Gastroesophageal sphincter (tissue), 4 donors: ENCODE data around the gene ATP4B. TPM values are rescaled to one million over a fixed set of nuclear protein-coding genes. Genes with fewer than 3 reads are reported as not detected.

Experiments used
- ATAC-seq: fragments of 150-250 bp; one replicate; pipeline ENCODE4 v1.9.1; 2016; ENCODE audit warnings: mild to moderate bottlenecking, moderate library complexity
- H3K27ac ChIP-seq, 4 donors: fragments of 200-600 bp; sonication (generic) in 3 of 4; 1 replicate in 3 of 4; 2 replicates in 1 of 4; pipeline ENCODE4 v1.5.1; 2016 to 2019
- H3K27me3 ChIP-seq: fragments of 200-600 bp; sonication (generic); one replicate; pipeline ENCODE4 v1.5.1; 2019
- H3K36me3 ChIP-seq, 2 donors: fragments of 200-600 bp; sonication (generic); one replicate each; pipeline ENCODE4 v1.5.1; 2019; ENCODE audit warnings: control low read depth in 1 of 2
- H3K4me1 ChIP-seq, 3 donors: fragments of 200-600 bp; sonication (generic); 1 replicate in 2 of 3; 2 replicates in 1 of 3; pipeline ENCODE4 v1.5.1; 2016 to 2019; ENCODE audit warnings: control low read depth in 2 of 3
- H3K4me3 ChIP-seq, 2 donors: fragments of 200-600 bp; sonication (generic); one replicate each; pipeline ENCODE4 v1.5.1; 2019; ENCODE audit warnings: mild to moderate bottlenecking in 1 of 2, moderate library complexity in 1 of 2
- H3K9me3 ChIP-seq, 3 donors: fragments of 200-600 bp; sonication (generic); one replicate each; pipeline ENCODE4 v1.5.1; 2017 to 2019; ENCODE audit warnings: control low read depth in 2 of 3
- CTCF ChIP-seq, 4 experiments: fragments of 200-600 bp in 2 of 4; fragments of 450-650 bp in 2 of 4; sonication (generic) in 1 of 4; IDR thresholded peaks; one replicate each; pipeline ENCODE4 v1.5.1; 2017 to 2019; ENCODE audit warnings: antibody characterized with exemption in 4 of 4, mild to moderate bottlenecking in 2 of 4, moderate library complexity in 2 of 4
- EP300 ChIP-seq: sonication (generic); formaldehyde crosslinking; IDR thresholded peaks from one replicate; pipeline ENCODE4 v1.6.1; 2017; ENCODE audit warnings: antibody characterized with exemption, mild to moderate bottlenecking
- POLR2A ChIP-seq, 2 donors: fragments of 450-650 bp; IDR thresholded peaks; one replicate each; pipeline ENCODE4 v1.6.1; 2017; ENCODE audit warnings: antibody characterized with exemption in 2 of 2, mild to moderate bottlenecking in 2 of 2, moderate library complexity in 1 of 2
- POLR2AphosphoS5 ChIP-seq: sonication (generic); formaldehyde crosslinking; IDR thresholded peaks from one replicate; pipeline ENCODE4 v1.6.1; 2017; ENCODE audit warnings: antibody characterized with exemption
- WGBS, 2 donors: methylation state at CpG; one replicate each; pipeline ENCODE4 v1.1.5; 2018; ENCODE audit warnings: low coverage in 1 of 2; 5-methylcytosine and 5-hydroxymethylcytosine counted together
- total RNA-seq, 4 donors: library from RNA; depleted of rRNA; stranded (reverse); fragments of >200 nt; gene quantifications; one replicate each; pipeline ENCODE4 v1.1.0, GENCODE V29; 2016

Gene ATP4B
- total RNA-seq, 4 donors from 2014 or later: not detected

GRCh38 chr13:113666951-113667701 lies 9.1 kb upstream of the ATP4B start, which contains the start of gene GRK1:
Gene GRK1, plus strand, starts transcription at chr13:113667219. Its CDS starts 168 bp downstream, at chr13:113667387.
- WGBS, 2 donors: no CpG with 5 or more reads among the region's 32 CpGs
- peaks cover 7% of the 10 kb centered on the region for H3K27me3 ChIP-seq

GRCh38 chr13:113666329-113666670 lies 8.3 kb upstream of the ATP4B start:
- Histone ChIP-seq H3K27ac (no peak overlapping the region), H3K27me3 (peaks cover 7% of the 10 kb centered on the region), H3K36me3 (no peaks in the 10 kb centered on the region), H3K9me3 (peaks cover 0 to 11% (median 0%) of the 10 kb centered on the region in 3 donors), H3K4me1 (no peaks in the 10 kb centered on the region), H3K4me3 (no peak overlapping the region)
- no peak for TF ChIP-seq CTCF (IDR thresholded peaks at IDR 0.05)
- no peak for TF ChIP-seq EP300
- TF ChIP-seq POLR2AphosphoS5: no peak
- TF ChIP-seq POLR2A (IDR thresholded peaks at IDR 0.05): no peak
- WGBS, 2 donors: no CpG with 5 or more reads among the region's 2 CpGs
- ATAC-seq: no peak

More at GRCh38 chr13:113666951-113667701, 9.1 kb upstream of the ATP4B start, which contains the start of gene GRK1:
- Histone ChIP-seq H3K4me1 (no peaks in the 10 kb centered on the region), H3K27ac (no peak within 1 kb of the TSS), H3K4me3 (no peak within 1 kb of the TSS), H3K36me3 (no peaks in the 10 kb centered on the region), H3K9me3 (peaks cover 0 to 3% (median 0%) of the 10 kb centered on the region in 3 donors)
- TF ChIP-seq POLR2AphosphoS5: no peak
- no peak for TF ChIP-seq CTCF (IDR thresholded peaks at IDR 0.05)
- no peak for TF ChIP-seq POLR2A (IDR thresholded peaks at IDR 0.05)
- TF ChIP-seq EP300: no peak
- ATAC-seq: no peak

GRCh38 chr13:113665597-113666328 lies 7.8 kb upstream of the ATP4B start:
- peaks cover 7% of the 10 kb centered on the region for H3K27me3 ChIP-seq
- no peak overlapping the region for H3K27ac ChIP-seq
- H3K4me3 ChIP-seq: no peak overlapping the region
- no peaks in the 10 kb centered on the region for H3K4me1 ChIP-seq
- TF ChIP-seq POLR2AphosphoS5 (no peak), CTCF (IDR thresholded peaks at IDR 0.05) (no peak), EP300 (no peak), POLR2A (IDR thresholded peaks at IDR 0.05) (no peak)
- H3K9me3 ChIP-seq: peaks cover 0 to 17% (median 0%) of the 10 kb centered on the region in 3 donors
- 80% methylated on average over 1 of the region's 3 CpGs; no CpG with 5 or more reads in 1 of the 2 donors for WGBS, 2 donors
- ATAC-seq: no peak
- H3K36me3 ChIP-seq: no peaks in the 10 kb centered on the region

- Histone ChIP-seq H3K4me3 (no peak overlapping the region), H3K4me1 (no peaks in the 10 kb centered on the region), H3K27me3 (peaks cover 7% of the 10 kb centered on the region), H3K27ac (no peak overlapping the region), H3K36me3 (no peaks in the 10 kb centered on the region), H3K9me3 (peaks cover 0 to 20% (median 0%) of the 10 kb centered on the region in 3 donors)
- WGBS, 2 donors: 48 to 64% methylated on average over 8 to 10 of the region's 21 CpGs
- TF ChIP-seq POLR2AphosphoS5 (no peak), POLR2A (IDR thresholded peaks at IDR 0.05) (no peak), CTCF (IDR thresholded peaks at IDR 0.05) (no peak), EP300 (no peak)
- ATAC-seq: no peak
These were observed 7.0 kb upstream of the ATP4B start for GRCh38 chr13:113664751-113665596.
